HG03575 (cell line): ENCODE results near the gene N4BP2L2.

Source experiments
- ATAC-seq: cut with Tn5 transposase; IDR thresholded peaks from one replicate; pipeline ENCODE4 v1.9.1; 2021; ENCODE audit not compliant: unreplicated experiment, insufficient number of reproducible peaks, low FRiP score; ENCODE audit errors: extremely low read depth

Gene N4BP2L2

DNA sequence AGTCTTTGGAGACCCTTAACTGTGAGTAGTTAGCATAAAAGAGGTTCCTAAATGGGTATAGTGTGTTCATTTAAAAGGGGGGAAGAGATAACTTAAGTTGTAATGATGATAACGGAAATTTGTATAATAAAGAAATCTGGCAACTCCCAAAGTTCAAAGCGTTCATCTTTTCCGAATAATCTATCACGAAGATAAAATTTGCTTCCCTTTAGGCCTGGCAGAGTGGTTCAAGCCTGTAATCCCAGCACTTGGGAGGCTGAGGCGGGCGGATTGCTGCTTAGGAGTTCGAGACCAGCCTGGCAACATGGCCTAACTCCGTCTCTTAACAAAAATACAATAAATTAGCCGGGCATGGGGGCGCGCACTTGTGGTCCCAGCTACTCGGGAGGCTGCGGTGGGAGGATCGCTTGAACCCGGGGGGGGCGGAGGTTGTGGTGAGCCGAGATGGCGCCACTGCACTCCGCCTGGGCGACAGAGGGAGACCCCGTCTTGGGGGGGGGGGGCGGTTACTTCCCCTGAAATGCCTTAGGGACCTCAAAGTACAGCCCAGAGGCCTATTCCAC lies 934 bp downstream of the N4BP2L2 start:
- ATAC-seq, result no peak

- no peak for ATAC-seq
Observed at GRCh38 chr13:32535748-32536147, 2.8 kb downstream of the N4BP2L2 start.

GRCh38 chr13:32535115-32535514 lies 3.5 kb downstream of the N4BP2L2 start:
- ATAC-seq, result no peak

DNA sequence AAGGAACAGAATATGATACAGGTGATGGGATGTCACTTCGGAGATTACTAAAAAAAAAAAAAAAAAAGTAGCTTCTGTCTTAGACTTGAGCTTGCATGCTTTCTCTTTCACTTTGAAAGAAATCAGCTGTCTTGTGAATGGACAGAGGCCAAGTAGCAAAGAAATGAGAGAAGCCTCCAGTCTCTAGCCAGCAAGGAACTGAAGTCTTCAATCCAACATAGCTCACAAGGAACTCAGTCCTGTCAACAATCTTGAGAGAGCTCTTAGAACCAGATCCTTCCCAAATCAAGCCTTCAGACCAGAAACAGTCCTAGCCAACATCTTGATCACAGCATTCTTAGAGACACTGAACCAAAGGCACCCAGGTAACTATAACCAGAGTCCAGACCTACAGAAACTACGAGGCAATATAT lies 7.7 kb downstream of the N4BP2L2 start:
- ATAC-seq, result no peak

- no peak for ATAC-seq
Observed at GRCh38 chr13:32528358-32528757, 10.2 kb downstream of the N4BP2L2 start.

DNA sequence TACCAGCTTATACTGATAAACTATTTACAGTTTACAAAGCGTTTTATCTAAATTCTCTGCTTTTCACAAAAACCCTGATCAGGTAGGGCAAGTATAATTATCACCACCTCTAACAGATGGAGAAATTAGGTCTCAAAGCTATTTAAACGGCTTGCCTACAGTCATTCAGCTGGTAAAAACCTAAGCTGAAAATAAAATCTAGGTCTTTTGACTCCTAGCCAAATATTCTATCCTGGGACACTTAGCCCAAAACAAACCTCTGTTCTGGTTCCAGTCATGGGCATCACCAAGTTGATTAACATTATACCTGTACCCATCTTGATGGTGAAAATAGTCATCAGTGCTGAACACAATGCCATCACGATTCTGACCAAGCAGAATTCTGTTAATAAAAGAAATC lies 11.4 kb downstream of the N4BP2L2 start:
- no peak for ATAC-seq

DNA sequence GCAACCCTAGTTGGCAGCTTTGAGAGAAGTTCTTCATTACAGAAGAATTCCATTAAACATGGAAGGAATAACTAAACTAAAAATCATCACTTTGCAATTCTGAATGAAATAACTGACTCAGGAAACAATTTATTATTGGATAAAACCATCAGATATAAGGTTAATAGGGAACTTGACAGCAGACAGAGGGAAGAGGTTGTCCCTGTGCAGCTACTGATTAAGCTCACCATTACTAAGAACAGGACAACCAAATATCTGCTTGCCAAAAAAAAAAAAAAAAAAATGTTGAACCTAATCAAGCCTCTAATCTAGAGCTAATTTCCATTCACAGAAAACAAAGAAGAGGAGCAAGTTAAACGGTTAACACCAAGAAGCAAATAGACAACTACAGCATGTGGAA lies 12.8 kb downstream of the N4BP2L2 start:
- ATAC-seq, result no peak

DNA sequence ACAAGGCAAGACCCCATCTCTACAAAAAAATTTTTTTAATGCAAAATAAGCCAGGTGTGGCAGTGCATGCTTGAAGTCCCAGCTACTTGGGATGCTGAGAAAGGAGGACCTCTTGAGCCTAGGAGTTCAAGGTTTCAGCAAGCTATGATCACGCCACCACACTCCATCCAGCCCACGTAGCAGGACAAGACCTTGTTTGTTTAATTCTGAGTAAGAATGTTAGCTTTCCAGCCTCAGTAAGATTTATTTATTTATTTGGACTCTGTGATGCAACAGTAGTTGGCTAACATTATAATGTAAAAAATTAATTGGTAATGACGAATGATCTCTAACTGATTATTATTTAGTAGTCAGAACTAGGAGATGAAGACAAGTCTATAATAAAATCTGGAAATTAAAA lies 23.3 kb downstream of the N4BP2L2 start:
- no peak for ATAC-seq

- no peak for ATAC-seq
Observed at GRCh38 chr13:32511482-32511881, 27.1 kb downstream of the N4BP2L2 start.

DNA sequence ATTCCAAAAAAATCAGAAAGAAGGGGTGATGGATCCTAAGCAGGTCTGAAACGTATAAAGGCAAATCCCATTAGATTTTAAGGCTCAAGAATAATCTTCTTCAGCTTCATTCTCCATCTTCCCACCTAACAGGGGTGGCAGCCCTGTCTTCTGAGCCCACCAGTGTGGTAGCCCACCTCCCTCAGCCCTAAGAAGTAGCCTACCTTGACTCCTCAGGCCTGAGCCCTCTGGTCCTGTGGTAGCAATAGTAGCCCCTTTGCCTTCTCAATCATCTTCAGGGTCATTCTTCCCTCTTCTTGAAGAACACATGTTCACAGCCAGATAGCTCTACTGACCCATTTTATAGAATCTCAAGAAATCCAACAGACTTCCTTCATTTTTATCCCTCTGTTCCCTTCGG lies 33.7 kb downstream of the N4BP2L2 start:
- no peak for ATAC-seq

- ATAC-seq, result no peak
Observed at GRCh38 chr13:32504263-32504662, 34.3 kb downstream of the N4BP2L2 start.

DNA sequence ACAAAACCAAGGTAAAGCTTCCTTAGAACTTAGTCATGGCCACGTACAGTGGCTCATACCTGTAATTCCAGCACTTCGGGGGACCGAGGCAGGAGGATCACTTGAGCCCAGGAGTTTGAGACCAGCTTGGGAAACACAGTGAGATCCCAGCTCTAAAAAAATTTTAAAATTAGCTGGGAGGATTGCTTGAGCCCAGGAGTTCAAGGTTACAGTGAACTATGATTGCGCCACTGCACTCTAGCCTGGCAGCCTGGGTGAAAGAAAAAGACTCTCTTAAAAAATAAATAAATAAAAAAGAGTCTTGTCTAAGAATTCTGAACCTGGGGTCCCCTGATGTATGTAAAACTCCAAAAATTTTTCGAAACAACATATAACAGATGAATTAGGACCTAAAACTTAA lies 34.9 kb downstream of the N4BP2L2 start:
- ATAC-seq, result no peak

- ATAC-seq, result no peak
Observed at GRCh38 chr13:32501064-32501463, 37.5 kb downstream of the N4BP2L2 start.

GRCh38 chr13:32499538-32500210 lies 38.9 kb downstream of the N4BP2L2 start:
- ATAC-seq, result no peak

- ATAC-seq, result no peak
Observed at GRCh38 chr13:32497589-32497988, 41.0 kb downstream of the N4BP2L2 start.

- ATAC-seq, result no peak
Observed at GRCh38 chr13:32496599-32497160, 41.9 kb downstream of the N4BP2L2 start.

DNA sequence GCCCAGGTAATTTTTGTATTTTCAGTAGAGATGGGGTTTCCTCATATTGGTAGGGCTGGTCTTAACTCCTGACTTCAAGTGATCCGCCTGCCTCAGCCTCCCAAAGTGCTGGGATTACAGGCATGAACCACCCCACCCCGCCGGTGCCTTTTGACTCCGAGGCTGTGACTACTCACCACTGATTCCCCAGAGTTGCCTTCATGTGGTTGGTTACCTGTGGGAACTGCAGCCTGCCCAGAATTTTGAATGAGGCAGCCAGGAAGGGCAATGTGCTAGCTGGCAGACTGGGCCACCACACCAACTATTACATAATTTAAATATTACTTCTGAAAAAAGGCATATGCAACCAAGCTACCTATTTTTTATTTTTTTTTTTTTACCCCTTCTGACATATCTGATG lies 42.8 kb downstream of the N4BP2L2 start:
- ATAC-seq, result no peak

GRCh38 chr13:32495429-32495828 lies 43.2 kb downstream of the N4BP2L2 start:
- ATAC-seq, result no peak

GRCh38 chr13:32491028-32491427 lies 47.6 kb downstream of the N4BP2L2 start:
- ATAC-seq, result no peak

- no peak for ATAC-seq
Observed at GRCh38 chr13:32476892-32477291, 61.7 kb downstream of the N4BP2L2 start.
